Liver (tissue), 9 donors: Measurements from ENCODE around the gene NIM1K. TPM values are rescaled to one million over a fixed set of nuclear protein-coding genes. Genes with fewer than 3 reads are reported as not detected.

ENCODE experiments used
- DNase-seq: peaks from one replicate; pipeline ENCODE4 v3.0.0-alpha.2; 2017; ENCODE audit warnings: low spot score
- H3K27ac ChIP-seq, 2 donors: one replicate each; pipeline ENCODE4 v1.7.0; 2013; ENCODE audit warnings: inconsistent platforms in 2 of 2, low read length in 2 of 2, control low read depth in 1 of 2, low read depth in 1 of 2, mild to moderate bottlenecking in 1 of 2
- H3K27me3 ChIP-seq, 4 donors: one replicate each; pipeline versions ENCODE4 v1.6.1 to v1.7.0; 2013; ENCODE audit warnings: low read length in 3 of 4, inconsistent platforms in 1 of 4, mild to moderate bottlenecking in 1 of 4, moderate library complexity in 1 of 4; ENCODE audit not compliant: control insufficient read depth in 4 of 4, insufficient read depth in 4 of 4
- H3K36me3 ChIP-seq, 4 donors: one replicate each; pipeline versions ENCODE4 v1.6.1 to v1.7.0; 2013; ENCODE audit warnings: low read length in 3 of 4, mild to moderate bottlenecking in 3 of 4, low read depth in 1 of 4, moderate library complexity in 1 of 4; ENCODE audit not compliant: control insufficient read depth in 4 of 4, insufficient read depth in 3 of 4
- H3K4me1 ChIP-seq, 4 donors: one replicate each; pipeline versions ENCODE4 v1.6.1 to v1.7.0; 2013; ENCODE audit warnings: low read length in 3 of 4, mild to moderate bottlenecking in 3 of 4, moderate library complexity in 1 of 4; ENCODE audit not compliant: control insufficient read depth in 4 of 4, insufficient read depth in 4 of 4
- H3K4me3 ChIP-seq, 3 donors: one replicate each; pipeline versions ENCODE4 v1.6.1 to v1.7.0; 2013; ENCODE audit warnings: low read length in 3 of 3, control low read depth in 1 of 3, low read depth in 1 of 3, mild to moderate bottlenecking in 1 of 3
- H3K9ac ChIP-seq, 2 donors: one replicate each; pipeline ENCODE4 v1.7.0; 2013; ENCODE audit warnings: low read length in 2 of 2, mild to moderate bottlenecking in 2 of 2, moderate library complexity in 2 of 2, control low read depth in 1 of 2, low read depth in 1 of 2
- H3K9me3 ChIP-seq, 4 donors: one replicate each; pipeline versions ENCODE4 v1.6.1 to v1.7.0; 2013; ENCODE audit warnings: low read length in 3 of 4; ENCODE audit not compliant: control insufficient read depth in 4 of 4
- EGR1 ChIP-seq, 2 donors: IDR thresholded peaks; 2 replicates each; pipeline ENCODE4 v1.6.1; 2016 to 2018; ENCODE audit warnings: antibody characterized with exemption in 2 of 2, low read depth in 2 of 2
- FOXA1 ChIP-seq: IDR thresholded peaks from 2 replicates; pipeline ENCODE4 v1.6.1; 2016; ENCODE audit warnings: antibody characterized with exemption
- FOXA2 ChIP-seq: IDR thresholded peaks from 2 replicates; pipeline ENCODE4 v1.6.1; 2016; ENCODE audit warnings: antibody characterized with exemption
- GABPA ChIP-seq, 2 donors: IDR thresholded peaks in 1 of 2; conservative IDR thresholded peaks in 1 of 2; 2 replicates each; pipeline ENCODE4 v1.6.1; 2016; ENCODE audit warnings: antibody characterized with exemption in 2 of 2, mild to moderate bottlenecking in 1 of 2, moderate library complexity in 1 of 2
- HNF4A ChIP-seq, 2 donors: conservative IDR thresholded peaks; 2 replicates each; pipeline ENCODE4 v1.6.1; 2016; ENCODE audit warnings: antibody characterized with exemption in 2 of 2, mild to moderate bottlenecking in 2 of 2
- HNF4G ChIP-seq: IDR thresholded peaks from 2 replicates; pipeline ENCODE4 v1.6.1; 2016; ENCODE audit warnings: antibody characterized with exemption
- JUND ChIP-seq, 2 donors: IDR thresholded peaks; 2 replicates each; pipeline ENCODE4 v1.6.1; 2016; ENCODE audit warnings: antibody characterized with exemption in 2 of 2
- NR2F2 ChIP-seq: IDR thresholded peaks from 2 replicates; pipeline ENCODE4 v1.6.1; 2016; ENCODE audit warnings: antibody characterized with exemption
- RAD21 ChIP-seq, 2 donors: IDR thresholded peaks; 2 replicates each; pipeline ENCODE4 v1.6.1; 2016; ENCODE audit warnings: antibody characterized with exemption in 2 of 2, mild to moderate bottlenecking in 2 of 2
- RXRA ChIP-seq, 2 donors: IDR thresholded peaks; 2 replicates each; pipeline ENCODE4 v1.6.1; 2017 to 2018; ENCODE audit warnings: antibody characterized with exemption in 2 of 2, mild to moderate bottlenecking in 1 of 2
- SP1 ChIP-seq: IDR thresholded peaks from 2 replicates; pipeline ENCODE4 v1.6.1; 2018; ENCODE audit warnings: antibody characterized with exemption, mild to moderate bottlenecking
- TAF1 ChIP-seq: conservative IDR thresholded peaks from 2 replicates; pipeline ENCODE4 v1.6.1; 2016; ENCODE audit warnings: antibody characterized with exemption, mild to moderate bottlenecking
- YY1 ChIP-seq: IDR thresholded peaks from 2 replicates; pipeline ENCODE4 v1.6.1; 2016; ENCODE audit warnings: antibody characterized with exemption, mild to moderate bottlenecking
- WGBS: extraction: QIAGEN DNeasy Blood & Tissue Kit; methylation state at CpG from one replicate; pipeline ENCODE4 v1.1.7; 2013; 5-methylcytosine and 5-hydroxymethylcytosine counted together
- polyA plus RNA-seq, 2 donors: library from polyadenylated mRNA; stranded (reverse) in 1 of 2; unstranded in 1 of 2; fragments of 200-250 nt in 1 of 2; fragments of >200 nt in 1 of 2; fragmentation: Nextera tagmentation in 1 of 2; extraction: Ambion mirVana in 1 of 2; gene quantifications; one replicate each; pipeline versions ENCODE4 v1.2.1 to v1.2.3, GENCODE V29; 2013 to 2015
- total RNA-seq, 2 donors: library from RNA; depleted of rRNA; stranded (reverse); fragments of >200 nt; gene quantifications; one replicate each; pipeline ENCODE4 v1.2.3, GENCODE V29; 2014
- TF ChIP-seq, protein P1 (sequence below): fragments of 150-350 bp; IDR thresholded peaks from 2 replicates; pipeline ENCODE4 v1.5.1; 2017; ENCODE audit warnings: improper control_type of control experiment, low read depth, low read length; ENCODE audit not compliant: missing input control
- TF ChIP-seq, protein P2 (sequence below): IDR thresholded peaks from 2 replicates; pipeline ENCODE4 v1.6.1; 2016; ENCODE audit warnings: antibody characterized with exemption
- TF ChIP-seq, protein P3 (sequence below): IDR thresholded peaks from 2 replicates; pipeline ENCODE4 v1.6.1; 2016; ENCODE audit warnings: antibody characterized with exemption
- donor health status: healthy.
- donor health status: healthy.
- donor health status: healthy.
- donor health status: healthy.
- donor health status: healthy.

The NIM1K gene
- total and polyA plus RNA-seq, 4 donors = 0.07 to 0.15 TPM; not detected in 2

DNA sequence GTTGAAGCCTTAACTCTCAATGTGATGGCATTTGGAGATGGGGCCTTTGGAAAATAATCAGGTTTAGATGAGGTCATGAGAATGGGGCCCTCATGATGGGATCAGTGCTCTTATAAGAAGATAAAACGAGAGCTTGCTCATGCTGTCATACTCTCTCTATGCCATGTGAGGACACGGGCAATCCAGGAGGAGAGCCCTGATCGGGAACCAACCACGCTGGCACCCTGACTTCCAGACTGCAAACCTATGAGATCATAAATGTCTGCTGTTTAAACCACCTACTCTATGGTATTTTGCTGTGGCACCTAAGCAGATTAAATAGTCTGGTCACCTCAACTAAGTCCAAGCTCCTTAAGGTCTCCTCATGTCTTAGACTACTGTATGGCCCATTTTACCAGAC is 111.2 kb downstream of the NIM1K start:
- TF ChIP-seq FOXA2 = no peak
- no peak for TF ChIP-seq FOXA1
- TF ChIP-seq, protein P1, sequence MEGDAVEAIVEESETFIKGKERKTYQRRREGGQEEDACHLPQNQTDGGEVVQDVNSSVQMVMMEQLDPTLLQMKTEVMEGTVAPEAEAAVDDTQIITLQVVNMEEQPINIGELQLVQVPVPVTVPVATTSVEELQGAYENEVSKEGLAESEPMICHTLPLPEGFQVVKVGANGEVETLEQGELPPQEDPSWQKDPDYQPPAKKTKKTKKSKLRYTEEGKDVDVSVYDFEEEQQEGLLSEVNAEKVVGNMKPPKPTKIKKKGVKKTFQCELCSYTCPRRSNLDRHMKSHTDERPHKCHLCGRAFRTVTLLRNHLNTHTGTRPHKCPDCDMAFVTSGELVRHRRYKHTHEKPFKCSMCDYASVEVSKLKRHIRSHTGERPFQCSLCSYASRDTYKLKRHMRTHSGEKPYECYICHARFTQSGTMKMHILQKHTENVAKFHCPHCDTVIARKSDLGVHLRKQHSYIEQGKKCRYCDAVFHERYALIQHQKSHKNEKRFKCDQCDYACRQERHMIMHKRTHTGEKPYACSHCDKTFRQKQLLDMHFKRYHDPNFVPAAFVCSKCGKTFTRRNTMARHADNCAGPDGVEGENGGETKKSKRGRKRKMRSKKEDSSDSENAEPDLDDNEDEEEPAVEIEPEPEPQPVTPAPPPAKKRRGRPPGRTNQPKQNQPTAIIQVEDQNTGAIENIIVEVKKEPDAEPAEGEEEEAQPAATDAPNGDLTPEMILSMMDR = no peak
- TF ChIP-seq TAF1 = no peak
- TF ChIP-seq RAD21 (IDR thresholded peaks at IDR 0.05) = no peak
- TF ChIP-seq, protein P2, sequence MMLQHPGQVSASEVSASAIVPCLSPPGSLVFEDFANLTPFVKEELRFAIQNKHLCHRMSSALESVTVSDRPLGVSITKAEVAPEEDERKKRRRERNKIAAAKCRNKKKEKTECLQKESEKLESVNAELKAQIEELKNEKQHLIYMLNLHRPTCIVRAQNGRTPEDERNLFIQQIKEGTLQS = no peak
- no peak for TF ChIP-seq SP1
- no peak for TF ChIP-seq EGR1 (IDR thresholded peaks at IDR 0.05; ENCODE audit: low read depth in 2 of 2)
- TF ChIP-seq YY1 = no peak
- WGBS = 87% methylated on average over 4 of the region's 4 CpGs
- Histone ChIP-seq H3K27ac (no peak overlapping the region), H3K36me3 (peaks cover 4 to 14% (median 9%) of the 10 kb centered on the region in 4 donors), H3K9me3 (no peaks in the 10 kb centered on the region), H3K4me3 (no peak overlapping the region), H3K9ac (no peak overlapping the region), H3K27me3 (no peaks in the 10 kb centered on the region), H3K4me1 (peaks cover 6 to 45% (median 11%) of the 10 kb centered on the region in 4 donors)
- no peak for DNase-seq

DNA sequence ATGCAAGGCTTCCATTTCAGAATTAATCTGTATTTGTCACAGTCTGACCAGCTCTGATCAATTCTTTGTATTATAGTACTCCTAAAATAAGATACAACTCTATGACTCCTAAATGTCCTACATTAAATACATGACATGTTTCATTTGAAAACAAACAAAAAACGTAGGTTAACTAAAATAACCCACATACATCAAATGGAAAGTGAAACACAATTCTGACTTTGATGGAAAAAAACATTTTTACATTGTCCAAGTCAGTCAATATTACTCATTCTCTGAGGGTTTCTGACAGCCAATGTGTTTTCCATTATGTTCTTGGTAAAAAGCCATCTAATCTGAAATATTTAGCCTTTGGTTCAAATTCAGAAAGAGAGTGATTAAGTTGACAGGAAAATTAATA is 112.5 kb downstream of the NIM1K start:
- DNase-seq = no peak
- 23% methylated on average over 1 of the region's 1 CpG for WGBS
- Histone ChIP-seq H3K4me1 (peaks cover 4 to 52% (median 20%) of the 10 kb centered on the region in 4 donors), H3K36me3 (peaks cover 0 to 8% (median 3%) of the 10 kb centered on the region in 4 donors), H3K9me3 (no peaks in the 10 kb centered on the region), H3K27ac (no peak overlapping the region), H3K27me3 (no peaks in the 10 kb centered on the region), H3K9ac (no peak overlapping the region), H3K4me3 (no peak overlapping the region)
- no peak for TF ChIP-seq RXRA (IDR thresholded peaks at IDR 0.05)
- no peak for TF ChIP-seq JUND (IDR thresholded peaks at IDR 0.05)
- no peak for TF ChIP-seq FOXA2
- TF ChIP-seq RAD21 (IDR thresholded peaks at IDR 0.05) = no peak
- TF ChIP-seq SP1 = no peak
- TF ChIP-seq FOXA1 = no peak
- TF ChIP-seq, protein P3, sequence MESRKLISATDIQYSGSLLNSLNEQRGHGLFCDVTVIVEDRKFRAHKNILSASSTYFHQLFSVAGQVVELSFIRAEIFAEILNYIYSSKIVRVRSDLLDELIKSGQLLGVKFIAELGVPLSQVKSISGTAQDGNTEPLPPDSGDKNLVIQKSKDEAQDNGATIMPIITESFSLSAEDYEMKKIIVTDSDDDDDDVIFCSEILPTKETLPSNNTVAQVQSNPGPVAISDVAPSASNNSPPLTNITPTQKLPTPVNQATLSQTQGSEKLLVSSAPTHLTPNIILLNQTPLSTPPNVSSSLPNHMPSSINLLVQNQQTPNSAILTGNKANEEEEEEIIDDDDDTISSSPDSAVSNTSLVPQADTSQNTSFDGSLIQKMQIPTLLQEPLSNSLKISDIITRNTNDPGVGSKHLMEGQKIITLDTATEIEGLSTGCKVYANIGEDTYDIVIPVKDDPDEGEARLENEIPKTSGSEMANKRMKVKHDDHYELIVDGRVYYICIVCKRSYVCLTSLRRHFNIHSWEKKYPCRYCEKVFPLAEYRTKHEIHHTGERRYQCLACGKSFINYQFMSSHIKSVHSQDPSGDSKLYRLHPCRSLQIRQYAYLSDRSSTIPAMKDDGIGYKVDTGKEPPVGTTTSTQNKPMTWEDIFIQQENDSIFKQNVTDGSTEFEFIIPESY = no peak
- TF ChIP-seq, protein P1 = no peak
- TF ChIP-seq YY1 = no peak
- no peak for TF ChIP-seq HNF4G
- TF ChIP-seq NR2F2 = no peak
- TF ChIP-seq GABPA (IDR thresholded peaks at IDR 0.05 in 1 of 2, conservative IDR thresholded peaks at IDR 0.05 in 1 of 2) = no peak
- no peak for TF ChIP-seq HNF4A (conservative IDR thresholded peaks at IDR 0.05)
- no peak for TF ChIP-seq TAF1
